ENCODE results near the gene LDB3.
A peak's percentile ranks its signal among the peaks of the same experiment; 100 is the strongest.

The LDB3 gene

GRCh38 chr10:86693721-86694369, 25.5 kb downstream of the LDB3 start:
- no peak overlapping the region for H3K4me3 ChIP-seq (ENCODE audit: low read depth, low read length, poor library complexity, severe bottlenecking)
- H3K27ac ChIP-seq (ENCODE audit: low read depth, low read length, poor library complexity, severe bottlenecking) = no peak overlapping the region
- no peaks in the 10 kb centered on the region for H3F3A ChIP-seq (ENCODE audit: insufficient read depth, low read length)
- H3K27me3 ChIP-seq (ENCODE audit: insufficient read depth, low read length) = 0 out of 2 replicates have a peak, but pooled peaks cover 3% of the 10 kb centered on the region
- no peaks in the 10 kb centered on the region for H4K20me1 ChIP-seq (ENCODE audit: insufficient read depth, low read length)
- peaks cover under 1% of the 10 kb centered on the region for H3K4me1 ChIP-seq (ENCODE audit: insufficient read depth, low read length, severe bottlenecking)
- H3K79me2 ChIP-seq (ENCODE audit: insufficient read depth, low read length) = no peaks in the 10 kb centered on the region
- no peak overlapping the region for H3K4me2 ChIP-seq (ENCODE audit: low read length)
- H3K9ac ChIP-seq (ENCODE audit: low read length) = no peak overlapping the region
- TF ChIP-seq CTCF (IDR thresholded peaks at IDR 0.05; ENCODE audit: low read length) = peak; percentile 70
- no peak for TF ChIP-seq EZH2 (IDR thresholded peaks at IDR 0.05; ENCODE audit: borderline replicate concordance, low read length)
- no peak overlapping the region for H2AFZ ChIP-seq (ENCODE audit: low read length)
- no peaks in the 10 kb centered on the region for H3K36me3 ChIP-seq (ENCODE audit: insufficient read depth, low read length)
- no peaks in the 10 kb centered on the region for H3K9me2 ChIP-seq (ENCODE audit: low read depth, low read length)
- H3K9me3 ChIP-seq (ENCODE audit: low read length) = no peaks in the 10 kb centered on the region

DNA sequence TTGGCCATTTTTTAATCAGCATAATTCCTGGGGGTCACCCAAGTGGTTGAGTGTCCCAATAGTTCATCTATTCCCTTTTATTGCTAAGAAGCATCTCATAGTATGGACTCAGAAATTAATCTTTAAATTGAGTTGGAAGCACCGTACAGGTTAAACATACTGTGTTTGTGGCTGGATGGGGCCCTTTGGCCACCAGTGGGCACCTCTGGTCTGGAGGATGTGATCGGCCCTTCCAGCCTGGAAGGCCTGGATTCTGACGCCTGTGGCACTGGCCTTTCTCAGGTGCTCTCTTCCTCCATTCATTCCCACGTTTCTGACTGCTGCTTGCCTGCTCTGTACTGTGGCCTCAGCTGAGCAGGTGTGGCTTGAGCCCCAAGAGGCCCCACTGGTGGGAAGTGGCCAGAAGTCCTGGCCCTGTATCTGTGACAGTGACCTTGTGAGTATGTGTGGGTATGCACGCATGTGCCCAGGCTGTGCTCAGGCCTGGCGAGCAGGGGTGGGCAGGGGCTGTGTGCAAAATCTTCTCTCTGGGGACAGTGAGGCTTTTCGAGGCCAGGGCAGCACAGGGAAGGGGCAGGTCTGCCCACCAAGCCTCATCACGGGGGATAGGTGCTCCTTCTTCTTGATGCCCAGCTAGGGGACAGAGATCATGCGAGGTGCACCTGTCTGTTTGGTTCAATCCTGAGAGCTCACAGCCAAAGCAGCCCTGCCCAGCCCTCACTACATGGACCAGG, 30.1 kb downstream of the LDB3 start:
- H3F3A ChIP-seq (ENCODE audit: insufficient read depth, low read length) = no peaks in the 10 kb centered on the region
- H3K4me3 ChIP-seq (ENCODE audit: low read depth, low read length, poor library complexity, severe bottlenecking) = no peak overlapping the region
- H4K20me1 ChIP-seq (ENCODE audit: insufficient read depth, low read length) = no peaks in the 10 kb centered on the region
- H3K27ac ChIP-seq (ENCODE audit: low read depth, low read length, poor library complexity, severe bottlenecking) = no peak overlapping the region
- H3K27me3 ChIP-seq (ENCODE audit: insufficient read depth, low read length) = 0 out of 2 replicates have a peak, but pooled peaks cover 3% of the 10 kb centered on the region
- H3K4me1 ChIP-seq (ENCODE audit: insufficient read depth, low read length, severe bottlenecking) = no peaks in the 10 kb centered on the region
- no peaks in the 10 kb centered on the region for H3K36me3 ChIP-seq (ENCODE audit: insufficient read depth, low read length)
- TF ChIP-seq EZH2 (IDR thresholded peaks at IDR 0.05; ENCODE audit: borderline replicate concordance, low read length) = no peak
- no peak for TF ChIP-seq CTCF (IDR thresholded peaks at IDR 0.05; ENCODE audit: low read length)
- no peaks in the 10 kb centered on the region for H3K9me3 ChIP-seq (ENCODE audit: low read length)
- H3K4me2 ChIP-seq (ENCODE audit: low read length) = no peak overlapping the region
- no peaks in the 10 kb centered on the region for H3K79me2 ChIP-seq (ENCODE audit: insufficient read depth, low read length)
- H3K9ac ChIP-seq (ENCODE audit: low read length) = no peak overlapping the region
- no peak overlapping the region for H2AFZ ChIP-seq (ENCODE audit: low read length)
- H3K9me2 ChIP-seq (ENCODE audit: low read depth, low read length) = no peaks in the 10 kb centered on the region

GRCh38 chr10:86699125-86699524, 30.8 kb downstream of the LDB3 start:
- Histone ChIP-seq H3K36me3 (ENCODE audit: insufficient read depth, low read length) (no peaks in the 10 kb centered on the region), H3K9me2 (ENCODE audit: low read depth, low read length) (no peaks in the 10 kb centered on the region), H3K9me3 (ENCODE audit: low read length) (no peaks in the 10 kb centered on the region), H3F3A (ENCODE audit: insufficient read depth, low read length) (no peaks in the 10 kb centered on the region), H4K20me1 (ENCODE audit: insufficient read depth, low read length) (no peaks in the 10 kb centered on the region), H3K79me2 (ENCODE audit: insufficient read depth, low read length) (no peaks in the 10 kb centered on the region), H3K4me3 (ENCODE audit: low read depth, low read length, poor library complexity, severe bottlenecking) (no peak overlapping the region), H3K4me1 (ENCODE audit: insufficient read depth, low read length, severe bottlenecking) (no peaks in the 10 kb centered on the region), H3K9ac (ENCODE audit: low read length) (no peak overlapping the region), H3K27ac (ENCODE audit: low read depth, low read length, poor library complexity, severe bottlenecking) (no peak overlapping the region), H3K4me2 (ENCODE audit: low read length) (no peak overlapping the region), H3K27me3 (ENCODE audit: insufficient read depth, low read length) (0 out of 2 replicates have a peak, but pooled peaks cover 3% of the 10 kb centered on the region), H2AFZ (ENCODE audit: low read length) (no peak overlapping the region)
- TF ChIP-seq CTCF (IDR thresholded peaks at IDR 0.05; ENCODE audit: low read length) (no peak), EZH2 (IDR thresholded peaks at IDR 0.05; ENCODE audit: borderline replicate concordance, low read length) (no peak)

Measured in OCI-LY1 (cell line).